ENCODE results near the gene AAK1.

Gene AAK1

GRCh38 chr2:69416147-69416546 lies 227.4 kb downstream of the AAK1 start:
- H3K27me3 ChIP-seq (ENCODE audit: low read length), result no peaks in the 10 kb centered on the region

More at GRCh38 chr2:69416147-69416546, 227.4 kb downstream of the AAK1 start:
- H3K36me3 ChIP-seq (ENCODE audit: low read length), result no peaks in the 10 kb centered on the region
- H4K20me1 ChIP-seq (ENCODE audit: low read depth, low read length), result no peaks in the 10 kb centered on the region
- TF ChIP-seq EZH2phosphoT487 (conservative IDR thresholded peaks at IDR 0.05; ENCODE audit: low read length) (no peak), CTCF (IDR thresholded peaks at IDR 0.05; ENCODE audit: insufficient read depth, low read length, poor library complexity, severe bottlenecking) (no peak)
- H3K9me3 ChIP-seq (ENCODE audit: insufficient read depth, low read length), result no peaks in the 10 kb centered on the region
- H3F3A ChIP-seq (ENCODE audit: insufficient read depth), result no peaks in the 10 kb centered on the region
- H3K27ac ChIP-seq (ENCODE audit: low read depth, low read length), result no peak overlapping the region
- no peak overlapping the region for H3K4me3 ChIP-seq (ENCODE audit: insufficient read depth, low read length, poor library complexity, severe bottlenecking)
- H3K79me2 ChIP-seq (ENCODE audit: insufficient read depth, low read length), result no peaks in the 10 kb centered on the region
- no peaks in the 10 kb centered on the region for H3K9me2 ChIP-seq (replicated peaks; ENCODE audit: insufficient read depth, low read length)
- H3K9ac ChIP-seq (ENCODE audit: low read length), result no peak overlapping the region
- H2AFZ ChIP-seq (ENCODE audit: low read depth, low read length, severe bottlenecking), result no peak overlapping the region
- no peak overlapping the region for H3K4me2 ChIP-seq (ENCODE audit: low read depth, low read length, poor library complexity, severe bottlenecking)
